Pancreas (tissue), 10 donors: ENCODE measurements around the gene LMBR1. TPM values are rescaled to one million over a fixed set of nuclear protein-coding genes. Genes with fewer than 3 reads are reported as not detected.
A peak's percentile ranks its signal among the peaks of the same experiment; 100 is the strongest.
"Not testable (repeated sequence)": the region's sequence is repeated elsewhere in the genome, so short reads cannot be mapped to it uniquely, and the experiment has no call there.

ENCODE experiments used
- ATAC-seq, 4 donors: fragments of 200-7000 bp; cut with Tn5 transposase; one replicate each; pipeline versions ENCODE4 v1.8.0 to v1.9.1; 2020; ENCODE audit warnings: mild to moderate bottlenecking in 4 of 4, moderate library complexity in 4 of 4
- DNase-seq, 6 donors: peaks; one replicate each; pipeline ENCODE4 v3.0.0-alpha.2; 2020
- FAIRE-seq: peaks from 2 replicates; lab custom pipeline; 2012; peaks lifted over from hg19 to GRCh38; lab: Jason Lieb, UNC
- H3K27ac ChIP-seq, 4 donors: fragments of 200-600 bp; sonication (generic); 1 replicate in 3 of 4; 2 replicates in 1 of 4; pipeline versions ENCODE4 v1.5.0 to v1.8.0; 2020
- H3K27me3 ChIP-seq, 4 donors: fragments of 200-600 bp; one replicate each; pipeline ENCODE4 v1.8.0; 2021
- H3K36me3 ChIP-seq, 3 donors: fragments of 200-600 bp; sonication (generic) in 1 of 3; one replicate each; pipeline versions ENCODE4 v1.5.0 to v1.8.0; 2020 to 2021
- H3K4me1 ChIP-seq, 3 donors: fragments of 200-600 bp; one replicate each; pipeline ENCODE4 v1.8.0; 2021
- H3K4me3 ChIP-seq, 4 donors: fragments of 200-600 bp; sonication (generic) in 2 of 4; one replicate each; pipeline versions ENCODE4 v1.5.0 to v1.8.0; 2020 to 2021
- H3K9me3 ChIP-seq, 4 donors: fragments of 200-600 bp; one replicate each; pipeline ENCODE4 v1.8.0; 2021
- CTCF ChIP-seq, 4 donors: fragments of 200-600 bp; sonication (generic) in 3 of 4; IDR thresholded peaks; one replicate each; pipeline versions ENCODE4 v1.5.0 to v1.8.0; 2021; ENCODE audit warnings: antibody characterized with exemption in 4 of 4
- WGBS, 2 donors: extraction: QIAGEN DNeasy Blood & Tissue Kit; methylation state at CpG; one replicate each; pipeline ENCODE4 v1.1.7; 2013; 5-methylcytosine and 5-hydroxymethylcytosine counted together
- intact Hi-C, 3 donors: fragments of 100-400 bp; cut with DNase I; formaldehyde crosslinking; loops; one replicate each; pipeline versions ENCODE4 v1.11.1 to v1.14.2; 2022
- polyA plus RNA-seq, 2 donors: library from polyadenylated mRNA; stranded (reverse); fragments of 200-250 nt; gene quantifications; one replicate each; pipeline ENCODE4 v1.2.3, GENCODE V29; 2013
- total RNA-seq, 6 donors: library from RNA; stranded (reverse); fragmentation: NEBNext Ultra II Directional in 4 of 6; extraction: Animal tissue kit (Norgen Biotek cat#: 25700) in 4 of 6; gene quantifications; one replicate each; pipeline versions ENCODE4 v1.2.1 to v1.2.4, GENCODE V29; 2021 to 2023
- donor health status: healthy with polysubstance abuse.
- donor health status: DM: no; HTN: no; CAD: no; lungs with moderate emphysema.
- donor health status: DM: no; HTN: no; CAD: no.
- donor health status: control.
- donor health status: control.
- donor health status: Bipolar disorder and iron deficiency.
- donor health status: DM: yes; HTN: yes; CAD: no.
- donor health status: DM: no; HTN: no; CAD: no.
- donor health status: DM: no; HTN: no; CAD: no.
- donor health status: DM: yes; HTN: yes; CAD: no.

LMBR1 gene
- total and polyA plus RNA-seq, 8 donors, result 6.7 to 40.4 (median 24.7) TPM

GRCh38 chr7:156654511-156655234 is 238.3 kb downstream of the LMBR1 start:
- no peak for FAIRE-seq

GRCh38 chr7:156652886-156653568 is 240.0 kb downstream of the LMBR1 start:
- H3K9me3 ChIP-seq, result no peaks in the 10 kb centered on the region
- H3K27me3 ChIP-seq, result no peaks in the 10 kb centered on the region
- no peak overlapping the region for H3K4me3 ChIP-seq
- H3K36me3 ChIP-seq, result no peaks in the 10 kb centered on the region
- 79 to 87% methylated on average over 8 of the region's 8 CpGs for WGBS, 2 donors
- no peak for DNase-seq
- no peak for ATAC-seq
- intact Hi-C loops, result no loop called here
- H3K4me1 ChIP-seq, result no peaks in the 10 kb centered on the region
- no peak overlapping the region for H3K27ac ChIP-seq
- TF ChIP-seq CTCF (IDR thresholded peaks at IDR 0.05), result no peak
- no peak for FAIRE-seq

More at GRCh38 chr7:156654511-156655234, 238.3 kb downstream of the LMBR1 start:
- WGBS, 2 donors, result 87 to 88% methylated on average over 10 of the region's 10 CpGs
- Histone ChIP-seq H3K4me1 (no peaks in the 10 kb centered on the region), H3K27ac (no peak overlapping the region), H3K9me3 (no peaks in the 10 kb centered on the region), H3K4me3 (no peak overlapping the region), H3K36me3 (no peaks in the 10 kb centered on the region), H3K27me3 (no peaks in the 10 kb centered on the region)
- no peak for ATAC-seq
- intact Hi-C loops, result no loop called here
- no peak for DNase-seq
- TF ChIP-seq CTCF (IDR thresholded peaks at IDR 0.05), result no peak

- no peaks in the 10 kb centered on the region for H3K27me3 ChIP-seq
- ATAC-seq, result no peak
- no peaks in the 10 kb centered on the region for H3K4me1 ChIP-seq
- WGBS, 2 donors, result 86 to 91% methylated on average over 4 of the region's 4 CpGs
- no peak for TF ChIP-seq CTCF (IDR thresholded peaks at IDR 0.05)
- DNase-seq, result no peak
- no peak overlapping the region for H3K27ac ChIP-seq
- no peak for FAIRE-seq
- H3K36me3 ChIP-seq, result no peaks in the 10 kb centered on the region
- H3K9me3 ChIP-seq, result no peaks in the 10 kb centered on the region
- no peak overlapping the region for H3K4me3 ChIP-seq
- intact Hi-C loops, result no loop called here
Observed at GRCh38 chr7:156651474-156651873, 241.5 kb downstream of the LMBR1 start.

GRCh38 chr7:156650042-156650441 is 242.9 kb downstream of the LMBR1 start:
- no peaks in the 10 kb centered on the region for H3K27me3 ChIP-seq
- ATAC-seq, result peak; percentile 50 to 89 (median 76)
- no peak overlapping the region for H3K4me3 ChIP-seq
- H3K9me3 ChIP-seq, result no peaks in the 10 kb centered on the region
- intact Hi-C loops, result no loop called here
- no peak overlapping the region for H3K27ac ChIP-seq
- H3K4me1 ChIP-seq, result no peaks in the 10 kb centered on the region
- 37 to 39% methylated on average over 9 of the region's 9 CpGs for WGBS, 2 donors
- FAIRE-seq, result no peak
- peak in 3 of 6 donors; percentile 22 to 44 (median 27) for DNase-seq
- peak in 2 of 4 donors; percentile 6 to 9 for TF ChIP-seq CTCF (IDR thresholded peaks at IDR 0.05)
- no peaks in the 10 kb centered on the region for H3K36me3 ChIP-seq

- ATAC-seq, DNase-seq, H3K27me3 ChIP-seq, H3K36me3 ChIP-seq, H3K27ac ChIP-seq, FAIRE-seq, H3K4me1 ChIP-seq, H3K9me3 ChIP-seq, intact Hi-C loops, H3K4me3 ChIP-seq: not testable (repeated sequence)
- 93 to 98% methylated on average over 5 of the region's 5 CpGs for WGBS, 2 donors
Observed at GRCh38 chr7:156647330-156647729, 245.7 kb downstream of the LMBR1 start.
